ENCODE results near the gene RIPOR3. TPM values are rescaled to one million over a fixed set of nuclear protein-coding genes. Genes with fewer than 3 reads are reported as not detected.
"Not testable (repeated sequence)": the region's sequence is repeated elsewhere in the genome, so short reads cannot be mapped to it uniquely, and the experiment has no call there.

RIPOR3 gene
- total RNA-seq, 1 donor from 2014 or later, result 1.9 TPM

GRCh38 chr20:50704971-50705370, 13.6 kb upstream of the RIPOR3 start:
- DNase-seq (ENCODE audit: low spot score), result no peak

GRCh38 chr20:50704514-50704913, 13.2 kb upstream of the RIPOR3 start:
- no peak for DNase-seq (ENCODE audit: low spot score)

GRCh38 chr20:50703651-50704438, 12.5 kb upstream of the RIPOR3 start:
- DNase-seq (ENCODE audit: low spot score), result not testable (repeated sequence)

DNA sequence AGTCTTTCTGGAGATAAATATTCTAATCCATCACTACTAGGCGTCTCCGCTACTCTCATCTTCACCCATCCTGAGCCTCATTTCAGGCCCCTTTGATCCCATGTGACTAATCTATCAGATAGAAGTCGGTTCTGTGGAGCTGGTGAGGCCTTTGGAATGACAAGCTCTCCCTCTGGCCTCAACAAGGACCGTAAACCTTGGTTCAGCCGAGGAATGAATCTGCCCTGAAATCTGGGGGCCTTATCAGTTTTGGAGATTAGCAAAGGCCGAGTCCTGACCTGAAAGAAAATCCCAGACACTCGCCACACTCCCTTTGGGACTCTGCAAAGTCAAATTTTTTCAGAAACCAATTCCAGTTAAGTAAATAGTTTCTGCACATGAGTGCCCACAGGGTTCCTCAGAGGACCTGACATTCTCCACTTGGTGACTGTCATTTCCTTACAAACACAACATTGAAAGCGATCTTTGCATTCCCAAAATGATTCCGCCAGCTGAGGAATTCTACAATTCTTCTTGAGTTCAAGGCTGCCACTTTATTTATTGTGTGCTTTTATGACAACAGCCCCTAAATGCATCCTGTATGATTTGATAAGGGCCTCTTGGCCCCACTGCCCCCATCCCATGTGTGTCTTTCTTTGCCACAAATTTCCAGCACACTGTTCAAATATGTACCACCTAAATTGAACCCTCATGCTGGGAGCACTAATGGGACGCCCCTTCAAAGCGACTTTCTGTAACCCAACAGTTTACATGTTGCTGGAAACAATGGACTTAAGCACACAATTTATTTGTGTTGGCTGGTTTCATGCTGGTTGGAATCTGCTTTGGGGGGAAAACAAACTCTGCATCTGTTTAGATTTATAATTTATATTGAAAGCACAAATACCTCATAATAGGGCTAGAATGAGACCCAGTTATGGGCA, 10.0 kb upstream of the RIPOR3 start:
- peak; percentile 86 for DNase-seq (ENCODE audit: low spot score)

- no peak for DNase-seq (ENCODE audit: low spot score)
Measured at GRCh38 chr20:50699688-50700087, 8.3 kb upstream of the RIPOR3 start.

- not testable (repeated sequence) for DNase-seq (ENCODE audit: low spot score)
Measured at GRCh38 chr20:50698255-50698654, 6.9 kb upstream of the RIPOR3 start.

DNA sequence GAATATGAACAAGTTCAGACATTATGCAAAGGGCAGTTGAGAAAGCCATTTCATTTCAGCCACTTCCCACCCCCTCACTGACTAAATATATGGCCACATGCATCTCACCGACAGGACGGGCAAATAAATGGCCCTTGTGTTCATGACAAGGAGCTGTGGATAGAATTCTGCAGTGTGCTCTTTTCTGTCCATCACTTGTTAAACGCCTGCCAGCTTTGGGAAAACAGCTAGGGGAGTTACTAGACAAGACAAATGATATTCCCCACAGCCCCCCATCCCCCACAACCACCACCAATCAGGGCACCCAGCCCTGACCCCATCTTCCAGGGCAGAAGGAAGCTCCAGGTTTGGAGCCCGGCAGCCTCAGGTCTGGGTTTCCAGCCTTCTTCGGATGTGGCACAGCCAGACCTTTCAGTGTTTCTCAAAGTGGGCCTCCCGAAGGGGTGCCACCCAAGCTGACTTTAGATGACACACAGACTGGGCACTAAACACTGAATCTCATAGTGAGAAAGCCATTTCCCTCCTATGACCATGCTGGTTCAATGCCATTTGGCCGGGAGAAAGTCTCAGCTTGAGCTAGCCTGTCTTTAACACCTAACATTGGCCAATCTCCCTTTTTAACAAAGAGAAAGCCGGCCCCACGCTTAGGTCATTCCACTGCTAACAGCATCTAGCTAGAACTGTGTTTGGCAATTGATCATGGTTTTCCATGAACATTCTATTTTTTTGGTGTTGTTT, 4.0 kb upstream of the RIPOR3 start:
- no peak for DNase-seq (ENCODE audit: low spot score)

DNA sequence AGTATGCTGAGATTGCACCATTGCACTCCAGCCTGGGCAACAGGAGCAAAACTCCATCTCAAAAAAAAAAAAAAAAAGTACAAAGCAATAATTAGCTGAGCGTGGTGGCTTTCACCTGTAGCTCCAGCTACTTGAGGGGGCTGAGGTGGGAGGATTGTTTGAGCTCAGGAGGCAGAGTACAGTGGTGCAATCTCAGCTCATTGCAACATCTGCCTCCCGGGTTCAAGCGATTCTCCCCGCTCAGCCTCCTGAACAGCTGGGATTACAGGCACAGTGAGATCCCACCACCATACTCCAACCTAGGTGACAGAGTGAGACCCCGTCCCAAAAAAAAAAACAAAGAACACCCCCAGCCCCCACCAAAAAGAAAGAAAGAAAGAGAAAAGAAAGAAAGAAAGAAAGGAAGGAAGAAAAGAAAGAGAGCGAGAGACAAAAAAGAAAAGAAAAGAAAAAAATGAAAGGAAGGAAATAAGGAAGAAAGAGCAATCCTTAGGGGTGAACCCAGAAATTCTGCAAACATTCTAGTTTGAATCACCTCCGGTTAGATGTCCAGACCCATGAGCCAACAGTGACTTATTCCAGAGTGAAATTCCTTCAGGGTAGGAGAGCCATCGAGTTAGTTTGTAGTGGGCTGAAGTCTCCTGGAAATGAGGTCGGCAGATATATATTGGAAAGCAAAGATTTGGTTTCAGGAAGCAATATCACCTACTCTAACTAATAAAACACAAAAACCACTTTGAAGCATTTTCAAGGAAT, 3.2 kb upstream of the RIPOR3 start:
- DNase-seq (ENCODE audit: low spot score), result no peak

DNA sequence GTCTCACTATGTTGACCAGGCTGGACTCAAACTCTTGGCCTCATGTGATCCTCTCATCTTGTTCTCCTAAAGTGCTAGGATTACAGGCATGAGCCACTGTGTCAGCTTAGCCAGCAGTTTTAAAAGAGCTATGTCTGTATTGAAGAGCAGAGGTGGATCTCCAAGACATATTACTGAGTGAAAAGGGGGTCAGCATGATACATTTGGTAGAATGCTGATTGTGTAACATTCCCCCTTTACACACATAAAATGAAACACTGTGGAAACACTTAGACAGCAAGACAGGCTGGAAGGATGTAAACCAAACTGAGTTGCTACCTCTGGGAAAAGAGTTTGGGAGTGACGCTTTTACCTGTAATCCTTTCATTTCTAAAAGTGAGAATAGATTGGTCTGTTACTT, 1.7 kb upstream of the RIPOR3 start:
- DNase-seq (ENCODE audit: low spot score), result no peak

GRCh38 chr20:50692552-50692933, 1.2 kb upstream of the RIPOR3 start:
- DNase-seq (ENCODE audit: low spot score), result no peak

DNA sequence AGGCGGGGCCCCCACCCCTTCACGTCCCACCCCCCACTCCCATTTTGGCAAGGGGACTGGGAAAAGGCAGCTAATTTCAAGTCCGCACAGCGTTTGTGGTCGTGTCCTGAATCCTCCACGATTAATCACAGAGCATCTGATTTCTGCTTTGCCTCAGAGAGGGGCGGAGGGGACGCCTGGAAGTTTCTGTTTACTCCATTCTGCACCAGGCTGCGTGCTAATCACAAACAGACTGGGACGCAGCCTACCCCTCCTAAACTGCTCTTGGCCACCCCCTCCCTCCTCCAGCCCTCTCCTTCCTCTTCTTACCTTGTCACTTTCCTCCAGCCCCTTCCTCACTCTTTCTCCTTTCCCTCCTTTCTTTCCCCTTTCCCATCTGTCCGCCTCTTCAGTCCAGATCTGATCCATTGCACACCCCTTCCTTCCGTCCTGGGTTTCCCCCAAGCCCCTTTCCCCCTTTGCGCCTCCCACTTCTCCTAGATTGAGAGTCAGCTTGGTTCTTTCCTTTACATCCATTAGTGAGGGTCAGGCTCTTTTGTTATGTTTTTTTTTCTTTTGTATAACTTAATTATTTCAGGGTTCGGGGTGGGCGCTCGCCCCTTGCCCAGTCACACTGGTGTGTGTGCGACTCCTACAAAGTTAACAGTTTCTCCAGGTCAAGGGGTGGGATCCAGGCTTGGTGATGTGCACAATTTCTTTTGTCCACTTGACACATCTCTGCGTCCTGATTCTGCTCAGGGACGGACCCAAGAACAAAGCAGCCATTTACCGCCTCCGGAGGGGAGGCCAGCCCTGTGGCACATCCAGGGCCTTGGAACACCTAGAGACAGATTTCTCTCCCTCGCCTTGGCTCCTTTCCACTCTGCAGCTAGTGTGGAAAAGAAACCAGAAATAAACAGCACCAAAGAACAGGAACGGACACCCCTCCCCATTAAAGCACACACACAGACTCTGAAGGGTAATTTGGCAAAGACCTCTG, 520 bp upstream of the RIPOR3 start:
- peak; percentile 70 for DNase-seq (ENCODE audit: low spot score)

- no peak for DNase-seq (ENCODE audit: low spot score)
Measured at GRCh38 chr20:50689864-50690649, 1.3 kb downstream of the RIPOR3 start.

DNA sequence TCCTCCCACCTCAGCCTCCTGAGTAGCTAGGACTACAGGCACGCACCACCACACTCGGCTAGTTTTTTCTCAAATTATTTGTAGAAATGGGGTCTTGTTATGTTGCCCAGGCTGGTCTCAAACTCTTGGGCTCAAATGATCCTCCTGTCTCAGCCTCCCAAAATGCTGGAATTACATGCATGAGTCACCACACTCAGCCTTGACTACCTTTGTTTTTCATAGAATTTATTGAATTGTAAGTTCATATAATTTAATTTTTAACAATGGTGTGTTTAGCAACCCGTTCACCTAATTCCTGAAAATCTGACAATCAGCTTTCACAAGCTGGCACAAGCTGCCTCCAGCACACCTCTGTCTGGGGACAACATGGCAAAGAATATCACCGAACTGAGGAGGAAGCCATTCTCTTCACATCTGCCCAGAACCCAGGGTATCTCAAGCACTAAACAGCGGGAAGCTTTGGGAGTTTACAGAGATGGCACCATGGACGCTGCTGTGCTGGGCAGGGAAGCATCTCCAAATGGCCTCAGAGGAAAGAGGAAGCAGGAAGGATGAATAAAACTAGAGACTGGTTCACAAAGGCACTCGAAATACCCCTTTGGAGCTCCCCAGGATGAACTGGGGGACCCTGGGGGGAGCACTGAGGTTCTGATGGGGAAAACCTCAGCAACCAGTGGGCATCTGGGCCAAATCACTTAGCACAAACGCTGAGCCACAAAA, 2.9 kb downstream of the RIPOR3 start:
- no peak for DNase-seq (ENCODE audit: low spot score)

- DNase-seq (ENCODE audit: low spot score), result no peak
Measured at GRCh38 chr20:50686821-50687220, 4.5 kb downstream of the RIPOR3 start.

DNA sequence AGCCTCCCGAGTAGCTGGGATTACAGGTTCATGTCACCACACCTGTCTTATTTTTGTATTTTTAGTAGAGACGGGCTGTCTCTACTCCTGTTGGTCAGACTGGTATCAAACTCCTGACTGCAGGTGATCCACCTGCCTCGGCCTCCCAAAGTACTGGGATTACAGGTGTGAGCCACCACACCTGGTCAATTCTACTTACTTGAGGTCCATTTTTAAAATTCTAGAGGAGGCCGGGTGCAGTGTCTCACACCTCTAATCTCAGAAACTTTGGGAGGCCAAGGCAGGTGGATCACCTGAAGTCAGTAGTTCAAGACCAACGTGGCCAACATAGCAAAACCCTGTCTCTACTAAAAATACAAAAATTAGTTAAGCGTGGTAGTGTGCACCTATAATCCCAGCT, 7.8 kb downstream of the RIPOR3 start:
- no peak for DNase-seq (ENCODE audit: low spot score)

- DNase-seq (ENCODE audit: low spot score), result no peak
Measured at GRCh38 chr20:50682947-50683530, 8.3 kb downstream of the RIPOR3 start.

- DNase-seq (ENCODE audit: low spot score), result no peak
Measured at GRCh38 chr20:50682065-50682464, 9.3 kb downstream of the RIPOR3 start.

Data from umbilical cord (tissue), 2 donors.